Endothelial cell of umbilical vein (primary cell): ENCODE measurements around the gene PGS1. TPM values are rescaled to one million over a fixed set of nuclear protein-coding genes. Genes with fewer than 3 reads are reported as not detected.

Source experiments
- BruUV-seq: library from RNA; stranded (reverse); fragments of 400-500 nt; replicated peaks from 2 replicates; lab custom pipeline; 2021; lab: Mats Ljungman, UMichigan
- CTCF ChIA-PET: fragments of 300-600, 350-600 bp; sonication (Branson Sonifier 250); formaldehyde crosslinking; loops from one replicate; lab custom pipeline; 2021; ENCODE audit warnings: antibody characterized with exemption, inconsistent platforms; lab: Charles Lee
- POLR2A ChIA-PET: fragments of 300-600, 350-600 bp; sonication (Branson Sonifier 250); formaldehyde crosslinking; loops from one replicate; lab custom pipeline; 2021; ENCODE audit warnings: antibody characterized with exemption, inconsistent platforms; lab: Charles Lee
- DNase-seq: peaks from one replicate; pipeline ENCODE4 v3.0.0-alpha.2; 2011; ENCODE audit warnings: low read depth, low spot score
- FAIRE-seq: peaks from 2 replicates; lab custom pipeline; 2011; peaks lifted over from hg19 to GRCh38; lab: Jason Lieb, UNC
- H2AFZ ChIP-seq: 2 replicates; pipeline ENCODE4 v1.6.0; 2012; ENCODE audit warnings: low read depth, low read length, control low read depth, inconsistent platforms
- H3K27ac ChIP-seq: 2 replicates; pipeline ENCODE4 v1.5.1; 2011; ENCODE audit warnings: low read depth, mild to moderate bottlenecking, control low read depth, low read length, moderate library complexity; ENCODE audit not compliant: insufficient read depth
- H3K27me3 ChIP-seq, 2 experiments: 2 replicates each; pipeline versions ENCODE4 v1.6.0 to v1.6.1; 2011; ENCODE audit warnings: low read length in 2 of 2, mixed read lengths in 1 of 2; ENCODE audit not compliant: control insufficient read depth in 2 of 2, insufficient read depth in 2 of 2
- H3K36me3 ChIP-seq, 2 experiments: 2 replicates in 1 of 2; 3 replicates in 1 of 2; pipeline ENCODE4 v1.5.1; 2011; ENCODE audit warnings: low read length in 2 of 2, mild to moderate bottlenecking in 1 of 2, moderate library complexity in 1 of 2; ENCODE audit not compliant: control insufficient read depth in 2 of 2, insufficient read depth in 2 of 2; ENCODE audit errors: extremely low read depth in 1 of 2
- H3K4me1 ChIP-seq: 3 replicates; pipeline ENCODE4 v1.5.1; 2011; ENCODE audit warnings: mild to moderate bottlenecking, low read length; ENCODE audit not compliant: control insufficient read depth, insufficient read depth; ENCODE audit errors: extremely low read depth
- H3K4me2 ChIP-seq: 2 replicates; pipeline ENCODE4 v1.6.1; 2011; ENCODE audit warnings: low read length, control low read depth, mixed read lengths; ENCODE audit not compliant: insufficient read depth
- H3K4me3 ChIP-seq, 3 experiments: fragments of 200-600 bp in 1 of 3; sonication (generic), shearing (Covaris generic) in 1 of 3; replicated peaks in 1 of 3; 2 replicates each; pipeline ENCODE4 v1.5.1; 2011 to 2016; ENCODE audit warnings: control low read depth in 3 of 3, low read length in 3 of 3, mild to moderate bottlenecking in 2 of 3, inconsistent platforms in 1 of 3, low read depth in 1 of 3, moderate library complexity in 1 of 3; ENCODE audit not compliant: insufficient read depth in 1 of 3
- H3K79me2 ChIP-seq: 2 replicates; pipeline ENCODE4 v1.6.0; 2012; ENCODE audit warnings: low read length, inconsistent platforms; ENCODE audit not compliant: control insufficient read depth, insufficient read depth
- H3K9ac ChIP-seq: replicated peaks from 2 replicates; pipeline ENCODE3; 2011; ENCODE audit warnings: low read length, control low read depth; ENCODE audit not compliant: insufficient read depth; ENCODE audit errors: extremely low read depth
- H3K9me1 ChIP-seq: replicated peaks from 3 replicates; pipeline ENCODE4 v1.6.0; 2011; ENCODE audit warnings: mild to moderate bottlenecking, low read length; ENCODE audit not compliant: control insufficient read depth, insufficient read depth; ENCODE audit errors: extremely low read depth
- H3K9me3 ChIP-seq: replicated peaks from 2 replicates; pipeline ENCODE4 v1.5.1; 2012; ENCODE audit warnings: low read length, inconsistent platforms; ENCODE audit not compliant: control insufficient read depth, insufficient read depth
- H4K20me1 ChIP-seq: replicated peaks from 2 replicates; pipeline ENCODE3; 2011; ENCODE audit warnings: mild to moderate bottlenecking, low read length; ENCODE audit not compliant: control insufficient read depth, insufficient read depth; ENCODE audit errors: extremely low read depth
- CTCF ChIP-seq, 2 donors: IDR thresholded peaks; 1 replicate in 1 of 2; 2 replicates in 1 of 2; pipeline ENCODE4 v1.5.1; 2011; ENCODE audit warnings: low read length in 2 of 2, mild to moderate bottlenecking in 2 of 2, moderate library complexity in 2 of 2, control low read depth in 1 of 2, inconsistent platforms in 1 of 2, low read depth in 1 of 2; ENCODE audit not compliant: insufficient read depth in 1 of 2; ENCODE audit errors: extremely low read depth in 1 of 2
- EZH2 ChIP-seq: IDR thresholded peaks from 2 replicates; pipeline ENCODE4 v1.6.1; 2012; ENCODE audit warnings: borderline replicate concordance, low read depth, mild to moderate bottlenecking, moderate library complexity, low read length, inconsistent platforms; ENCODE audit not compliant: severe bottlenecking
- FOS ChIP-seq: IDR thresholded peaks from 2 replicates; pipeline ENCODE4 v1.6.1; 2011; ENCODE audit warnings: mild to moderate bottlenecking, low read length, moderate library complexity, borderline replicate concordance; ENCODE audit not compliant: insufficient read depth
- GATA2 ChIP-seq: IDR thresholded peaks from 2 replicates; pipeline ENCODE4 v1.7.0; 2011; ENCODE audit warnings: low read depth, mild to moderate bottlenecking, moderate library complexity, mixed read lengths, low read length; ENCODE audit not compliant: insufficient read length, insufficient read depth
- JUN ChIP-seq: IDR thresholded peaks from 2 replicates; pipeline ENCODE4 v1.6.1; 2011; ENCODE audit warnings: borderline replicate concordance, low read depth; ENCODE audit not compliant: insufficient read length, insufficient read depth
- MAX ChIP-seq: IDR thresholded peaks from 2 replicates; pipeline ENCODE4 v1.6.1; 2011; ENCODE audit not compliant: insufficient read depth, insufficient read length
- MYC ChIP-seq: IDR thresholded peaks from one replicate; pipeline ENCODE4 v1.6.1; 2011; ENCODE audit warnings: mild to moderate bottlenecking, low read depth, low read length
- POLR2A ChIP-seq: IDR thresholded peaks from 2 replicates; pipeline ENCODE4 v1.6.1; 2012; ENCODE audit warnings: low read depth, mild to moderate bottlenecking, control low read depth, low read length
- POLR2AphosphoS5 ChIP-seq: IDR thresholded peaks from 2 replicates; pipeline ENCODE4 v1.6.1; 2012; ENCODE audit warnings: low read depth, mild to moderate bottlenecking, control low read depth, low read length, moderate library complexity; ENCODE audit not compliant: insufficient read depth
- dilution Hi-C: fragments of 300-500 bp; cut with MboI; formaldehyde crosslinking; loops from one replicate; pipeline ENCODE4 v1.15.0; 2019; ENCODE audit warnings: low sequenced_read_pairs; ENCODE audit not compliant: extremely low pct_ligation_motif_present
- intact Hi-C: fragments of 100-400 bp; cut with micrococcal nuclease; formaldehyde crosslinking; loops from one replicate; pipeline ENCODE4 v1.10.0; 2022
- polyA plus RNA-seq, 4 experiments: library from polyadenylated mRNA; depleted of rRNA in 3 of 4; stranded (reverse) in 3 of 4; unstranded in 1 of 4; fragments of >200 nt; gene quantifications; 2 replicates each; pipeline versions ENCODE4 v1.2.1 to v1.2.3, GENCODE V29; 2011 to 2012; ENCODE audit warnings: missing spikeins in 1 of 4
- total RNA-seq: library from RNA; stranded (reverse); gene quantifications from 2 replicates; pipeline ENCODE4 v1.2.3, GENCODE V29; 2021

Gene PGS1
- total and polyA plus RNA-seq, 2 donors (not counting 3 experiments of a cell fraction or from before 2014, with no cell fraction given): 50.8 to 66.0 TPM

GRCh38 chr17:78391051-78391431 is 12.6 kb downstream of the PGS1 start:
- H3K79me2 ChIP-seq: peaks cover 89% of the 10 kb centered on the region
- no peak overlapping the region for H3K9ac ChIP-seq
- peaks cover 0 to 9% of the 10 kb centered on the region in 2 experiments for H3K36me3 ChIP-seq
- no peak overlapping the region for H3K4me3 ChIP-seq
- no peak overlapping the region for H2AFZ ChIP-seq
- no peaks in the 10 kb centered on the region for H3K27me3 ChIP-seq
- no peak overlapping the region for H3K4me2 ChIP-seq
- dilution Hi-C loops (no loop called here), intact Hi-C loops (no loop called here)
- FAIRE-seq (no peak), DNase-seq (no peak)
- H3K9me3 ChIP-seq: no peaks in the 10 kb centered on the region
- H3K9me1 ChIP-seq: no peaks in the 10 kb centered on the region
- H4K20me1 ChIP-seq: no peaks in the 10 kb centered on the region
- no peak overlapping the region for H3K27ac ChIP-seq
- CTCF ChIA-PET: interaction anchor here (1.1 to 2.7 kb wide), 6 partner anchors 10 to 141 kb away, joined by 3 to 21 read pairs (median 5); no protein-coding TSS in a partner anchor
- peaks cover 58% of the 10 kb centered on the region for H3K4me1 ChIP-seq
- no peak for TF ChIP-seq MYC
- no peak for TF ChIP-seq MAX
- TF ChIP-seq GATA2: no peak
- TF ChIP-seq EZH2: no peak
- TF ChIP-seq POLR2AphosphoS5: no peak
- TF ChIP-seq JUN: no peak
- no peak for TF ChIP-seq FOS
- no peak for TF ChIP-seq POLR2A
- TF ChIP-seq CTCF (IDR thresholded peaks at IDR 0.05; ENCODE audit: extremely low read depth in 1 of 2, insufficient read depth in 1 of 2, low read depth in 1 of 2, low read length in 2 of 2): no peak
- BruUV-seq: no TSS peak
- POLR2A ChIA-PET: interaction anchor here (0.9 kb wide), 1 partner anchor 31 kb away, joined by 3 read pairs; the partner anchor contains the start of gene SOCS3
